DMS153 treated with DMSO at 0.1 percent for 48 hours (cell line): ENCODE data around the gene ABCD4.
"Not testable (repeated sequence)": the region's sequence is repeated elsewhere in the genome, so short reads cannot be mapped to it uniquely, and the experiment has no call there.

Source experiments
- DNase-seq: peaks from one replicate; lab custom pipeline; 2025; ENCODE audit not compliant: unreplicated experiment; lab: John Stamatoyannopoulos, UW

ABCD4 gene

GRCh38 chr14:74302152-74302628 lies 544 bp downstream of the ABCD4 start:
- peak; percentile 22 for DNase-seq

DNA sequence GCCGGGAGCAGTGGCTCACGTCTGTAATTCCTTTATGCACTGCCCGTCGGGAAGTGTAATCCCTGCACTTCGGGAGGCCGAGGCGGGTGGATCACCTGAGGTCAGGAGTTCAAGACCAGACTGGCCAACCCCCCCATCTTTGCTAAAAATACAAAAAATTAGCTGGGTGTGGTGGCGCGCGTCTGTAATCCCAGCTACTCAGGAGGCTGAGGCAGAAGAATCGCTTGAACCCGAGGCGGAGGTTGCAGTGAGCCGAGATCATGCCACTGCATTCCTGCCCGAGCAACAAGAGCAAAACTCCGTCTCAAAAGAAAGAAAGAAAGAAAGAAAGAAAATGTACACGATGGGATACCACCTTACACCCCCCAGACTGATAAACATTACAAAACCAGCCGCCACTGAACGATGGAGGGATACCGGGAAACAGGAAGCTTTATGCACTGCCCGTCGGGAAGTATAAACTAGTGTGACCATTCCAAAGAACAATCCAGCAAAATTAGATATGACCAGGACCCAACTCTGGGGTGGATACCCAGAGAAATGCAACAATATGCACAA lies 1.1 kb downstream of the ABCD4 start:
- no peak for DNase-seq

DNA sequence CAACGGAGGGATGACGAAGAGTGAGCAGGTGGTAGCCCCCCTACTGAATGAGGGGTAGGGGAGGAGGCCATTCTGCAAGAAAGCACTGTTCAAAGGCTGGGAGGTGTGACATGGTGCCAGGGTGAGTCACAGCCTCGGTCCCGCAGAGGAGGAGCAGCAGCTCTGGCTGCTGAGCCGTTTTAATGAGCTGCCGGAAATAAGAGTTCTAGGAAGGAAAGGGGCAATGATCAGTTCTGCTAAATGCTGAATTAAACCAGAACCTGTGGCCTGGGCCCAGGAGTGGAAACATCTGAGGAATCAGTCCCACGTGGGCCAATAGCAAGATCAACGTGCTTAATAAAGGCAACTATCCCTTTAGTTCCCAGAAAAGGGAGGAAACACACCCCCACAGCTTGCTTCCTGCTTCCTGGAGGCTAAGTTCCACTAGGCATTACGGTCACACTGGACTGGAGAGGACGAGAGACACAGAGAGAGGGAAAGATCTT lies 3.6 kb downstream of the ABCD4 start:
- no peak for DNase-seq

DNA sequence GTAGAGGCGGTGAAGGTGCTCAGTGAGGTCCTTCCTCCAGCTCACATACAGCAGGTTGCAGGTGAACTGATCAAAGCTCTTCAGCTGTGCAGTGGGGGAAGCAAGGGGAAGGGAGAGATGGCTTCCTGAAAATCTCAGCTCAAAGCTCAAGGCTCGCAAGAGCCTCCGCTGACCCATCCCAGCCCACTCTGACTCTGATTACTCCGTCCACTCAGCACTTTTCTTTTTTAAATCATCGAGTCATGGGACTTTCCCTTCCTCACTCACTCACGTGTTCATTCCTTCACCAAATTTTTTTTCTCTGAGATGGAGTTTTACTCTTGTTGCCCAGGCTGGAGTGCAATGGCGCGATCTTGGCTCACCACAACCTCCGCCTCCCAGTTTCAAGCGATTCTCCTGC lies 4.7 kb downstream of the ABCD4 start:
- DNase-seq: no peak

- DNase-seq: no peak
Measured at GRCh38 chr14:74296037-74296467, 6.7 kb downstream of the ABCD4 start.

DNA sequence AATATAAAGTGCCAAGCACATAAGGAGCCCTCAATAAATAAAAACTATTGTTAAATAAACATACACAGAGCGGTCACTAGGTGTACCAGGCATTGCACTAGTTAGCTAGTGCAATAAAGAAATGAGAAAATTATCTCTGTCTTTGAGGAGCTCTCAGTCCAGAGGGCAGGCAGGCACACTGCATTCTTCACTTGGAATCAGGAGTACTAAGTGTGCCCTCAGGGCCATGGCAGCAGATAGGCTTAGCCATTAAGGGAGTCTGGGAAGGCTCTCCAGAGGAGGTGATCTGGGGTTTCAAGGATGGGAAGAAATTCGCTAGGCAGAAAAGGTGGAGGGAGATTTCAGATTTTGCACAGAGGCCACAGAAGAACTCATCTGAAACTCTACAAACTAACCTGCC lies 9.1 kb downstream of the ABCD4 start:
- no peak for DNase-seq

- DNase-seq: no peak
Measured at GRCh38 chr14:74292061-74292460, 10.7 kb downstream of the ABCD4 start.

- DNase-seq: no peak
Measured at GRCh38 chr14:74290415-74290814, 12.3 kb downstream of the ABCD4 start.

DNA sequence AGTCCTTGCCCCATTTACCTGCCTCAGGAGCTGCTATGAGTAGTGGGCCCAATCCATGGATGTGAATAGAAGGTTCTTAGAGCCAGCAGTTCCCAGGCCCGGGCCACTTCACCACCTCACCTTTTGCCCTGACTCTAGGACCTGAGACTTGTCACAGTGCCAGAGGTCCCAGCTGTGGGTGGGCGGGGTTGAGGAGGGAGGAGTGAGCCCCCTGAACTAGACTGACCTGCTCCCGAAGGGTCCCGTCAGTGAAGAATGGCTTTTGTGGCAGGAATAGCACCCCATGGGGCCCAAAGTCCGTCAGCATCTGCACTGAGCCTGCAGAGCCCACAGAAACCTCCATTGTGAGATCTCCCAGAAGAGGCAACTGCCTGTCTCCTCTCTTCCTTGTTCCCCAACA lies 12.9 kb downstream of the ABCD4 start:
- DNase-seq: no peak

- no peak for DNase-seq
Measured at GRCh38 chr14:74286736-74287135, 16.0 kb downstream of the ABCD4 start.

DNA sequence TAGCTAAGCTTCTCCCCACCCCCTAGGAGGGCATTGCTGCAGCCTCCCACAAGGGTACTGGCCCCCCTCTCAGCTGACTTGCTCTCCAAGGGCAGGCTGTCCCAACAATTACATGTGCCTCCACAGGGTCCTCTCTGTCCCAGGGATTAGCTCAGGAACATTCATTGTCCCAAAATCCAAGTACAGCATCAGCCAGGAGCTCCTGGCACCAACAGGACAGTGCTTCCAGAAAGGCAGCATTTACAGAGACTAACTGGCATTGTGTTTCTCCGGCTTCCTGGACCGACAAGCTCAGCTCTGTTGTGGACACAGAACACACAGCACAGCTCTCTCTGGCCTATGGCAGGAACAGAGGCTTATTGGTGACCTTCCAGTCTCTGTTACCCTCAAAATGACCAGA lies 21.7 kb downstream of the ABCD4 start:
- DNase-seq: no peak

DNA sequence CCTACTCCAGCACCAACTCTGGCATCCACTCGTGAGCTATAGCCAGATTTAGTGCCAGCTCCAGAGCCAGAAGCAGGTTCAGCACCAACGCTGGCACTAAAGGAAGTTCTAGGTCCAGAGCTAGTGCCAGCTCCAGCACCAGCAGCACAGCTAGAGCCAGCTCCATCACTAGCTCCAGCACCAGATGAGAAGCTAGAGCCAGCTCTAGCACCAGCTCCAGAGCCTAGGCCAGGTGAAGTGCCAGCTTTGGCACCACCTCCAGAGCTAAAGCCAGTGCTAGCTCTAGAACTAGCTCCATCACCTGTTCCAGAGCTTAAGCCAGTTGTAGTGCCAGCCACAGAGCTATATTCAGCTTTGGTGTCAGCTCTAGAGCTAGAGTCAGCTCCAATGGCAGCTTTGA lies 24.7 kb downstream of the ABCD4 start:
- DNase-seq: no peak

DNA sequence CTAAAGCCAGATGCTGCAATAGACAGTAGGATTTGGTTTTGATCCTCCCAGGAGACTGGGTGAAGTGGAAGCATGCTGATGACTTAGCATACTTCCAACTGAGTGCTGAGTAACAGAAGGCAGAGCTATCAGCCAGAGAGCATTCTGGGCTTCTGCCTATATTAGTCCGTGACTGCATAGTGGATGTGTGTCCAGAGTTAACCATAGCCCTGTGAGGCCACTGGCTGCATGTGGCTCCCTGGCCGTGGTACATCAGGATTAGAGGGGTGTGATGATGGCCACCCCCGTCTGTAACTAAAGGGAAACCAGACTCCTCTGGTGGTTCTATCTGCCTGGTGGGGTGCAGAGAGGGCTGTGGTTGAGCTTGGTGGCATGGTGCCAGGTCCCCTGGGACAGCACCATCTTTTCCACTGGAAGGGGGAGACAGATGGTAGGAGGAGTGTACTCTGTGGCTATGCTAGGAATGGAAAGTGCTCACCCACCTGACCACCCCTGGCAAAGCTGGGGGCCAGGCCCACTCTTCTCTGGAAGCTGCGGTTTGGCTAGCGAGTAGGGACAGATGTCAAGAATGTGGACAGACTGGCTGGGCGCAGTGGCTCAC lies 27.4 kb downstream of the ABCD4 start:
- no peak for DNase-seq

- no peak for DNase-seq
Measured at GRCh38 chr14:74271365-74271764, 31.4 kb downstream of the ABCD4 start.

- not testable (repeated sequence) for DNase-seq
Measured at GRCh38 chr14:74270382-74271177, 32.2 kb downstream of the ABCD4 start.

DNA sequence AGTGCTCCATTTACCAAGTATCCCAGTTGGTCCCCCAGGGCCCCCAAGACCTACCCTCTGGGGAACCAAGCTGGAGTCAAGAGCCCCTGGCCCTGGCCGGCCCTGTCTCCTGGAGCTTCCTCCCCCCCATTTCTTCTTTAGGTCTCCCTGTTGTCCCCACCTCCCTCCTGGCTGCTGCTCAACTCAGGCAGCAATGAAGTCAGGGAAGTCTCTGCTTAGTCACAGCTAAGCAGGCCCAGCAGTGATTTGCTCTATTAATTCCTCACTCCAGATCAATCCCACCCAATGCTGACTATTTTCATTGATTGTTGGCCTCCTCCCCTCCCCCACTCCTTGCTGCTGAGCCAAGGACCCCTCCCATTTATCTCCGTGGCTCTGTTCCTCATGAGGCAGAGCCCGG lies 35.1 kb downstream of the ABCD4 start:
- DNase-seq: no peak

DNA sequence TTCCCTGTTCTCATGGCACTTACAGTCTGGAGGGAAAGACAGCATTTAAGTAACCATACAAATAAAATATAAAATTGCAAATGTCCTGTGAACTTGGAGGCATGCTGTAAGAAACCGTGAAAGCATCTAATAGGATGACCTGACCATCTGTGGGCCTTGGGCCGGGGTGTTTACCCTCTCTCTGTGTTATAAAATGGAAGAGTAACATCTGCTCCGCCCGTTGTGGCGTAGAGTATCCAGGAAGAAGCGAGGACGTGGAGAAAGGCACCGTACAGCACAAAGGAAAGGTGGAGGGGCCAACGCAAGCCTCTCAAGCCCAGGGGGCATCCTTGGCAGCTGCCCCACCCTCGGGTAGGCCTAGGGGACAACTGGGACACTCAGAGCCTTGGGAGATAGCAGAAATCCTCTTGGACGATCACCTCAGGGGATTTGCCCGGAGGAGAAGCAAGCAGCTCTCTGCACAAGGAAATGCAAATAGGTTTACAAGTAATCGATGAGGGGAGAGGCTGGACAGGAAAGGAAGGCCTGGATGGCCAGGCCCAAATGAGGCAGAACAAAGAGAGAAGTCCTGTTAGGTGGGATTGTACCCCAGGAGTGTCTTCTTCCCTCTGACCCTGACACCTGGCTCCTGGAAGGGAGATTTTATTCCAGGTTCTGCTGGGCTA lies 37.3 kb downstream of the ABCD4 start:
- no peak for DNase-seq

DNA sequence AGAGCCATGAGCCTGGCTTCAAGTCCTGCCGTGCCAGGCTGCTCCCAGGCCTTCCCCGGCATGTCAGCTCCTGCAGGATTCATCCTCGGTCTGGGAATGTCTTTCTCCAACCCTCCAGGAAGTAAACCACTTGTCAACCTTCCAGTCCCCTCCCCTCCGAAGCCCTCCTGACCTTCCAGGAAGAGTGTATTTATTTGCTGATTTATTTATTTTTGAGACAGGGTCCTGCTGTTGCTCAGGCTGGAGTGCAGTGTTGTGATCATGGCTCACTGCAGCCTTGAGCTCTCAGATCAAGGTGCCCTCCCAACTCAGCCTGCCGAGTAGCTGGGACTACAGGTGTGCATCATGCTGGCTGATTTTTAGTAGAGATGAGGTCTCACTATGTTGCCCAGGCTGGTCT lies 38.8 kb downstream of the ABCD4 start:
- no peak for DNase-seq

- DNase-seq: no peak
Measured at GRCh38 chr14:74263181-74263580, 39.6 kb downstream of the ABCD4 start.

GRCh38 chr14:74262076-74262475 lies 40.7 kb downstream of the ABCD4 start:
- DNase-seq: no peak

GRCh38 chr14:74261288-74261687 lies 41.4 kb downstream of the ABCD4 start:
- no peak for DNase-seq
